Sigmoid colon (tissue), 7 donors: ENCODE measurements around the gene DYNC2I2. TPM values are rescaled to one million over a fixed set of nuclear protein-coding genes. Genes with fewer than 3 reads are reported as not detected.

Experiments used
- DNase-seq: peaks from one replicate; pipeline ENCODE4 v3.0.0-alpha.2; 2019
- H3K27ac ChIP-seq, 4 donors: fragments of 200-600 bp; sonication (generic); one replicate each; pipeline ENCODE4 v1.5.1; 2016 to 2019; ENCODE audit warnings: mild to moderate bottlenecking in 1 of 4
- H3K27me3 ChIP-seq, 3 donors: fragments of 200-600 bp; sonication (generic); one replicate each; pipeline ENCODE4 v1.5.1; 2019; ENCODE audit warnings: mild to moderate bottlenecking in 1 of 3
- H3K36me3 ChIP-seq, 4 donors: fragments of 200-600 bp; sonication (generic); one replicate each; pipeline ENCODE4 v1.5.1; 2016 to 2019
- H3K4me1 ChIP-seq, 4 donors: fragments of 200-600 bp; sonication (generic); one replicate each; pipeline ENCODE4 v1.5.1; 2017 to 2019
- H3K4me3 ChIP-seq, 4 donors: fragments of 200-600 bp; sonication (generic); one replicate each; pipeline ENCODE4 v1.5.1; 2017 to 2019; ENCODE audit warnings: mild to moderate bottlenecking in 2 of 4, moderate library complexity in 1 of 4
- H3K9me3 ChIP-seq, 4 donors: fragments of 200-600 bp in 3 of 4; sonication (generic) in 3 of 4; one replicate each; pipeline versions ENCODE4 v1.5.1 to v1.6.1; 2013 to 2019
- CTCF ChIP-seq, 4 experiments: fragments of 450-650 bp in 3 of 4; fragments of 200-600 bp in 1 of 4; IDR thresholded peaks; one replicate each; pipeline ENCODE4 v1.5.1; 2016 to 2019; ENCODE audit warnings: antibody characterized with exemption in 4 of 4, mild to moderate bottlenecking in 3 of 4, moderate library complexity in 2 of 4
- EP300 ChIP-seq, 4 donors: sonication (generic); formaldehyde crosslinking; IDR thresholded peaks; one replicate each; pipeline ENCODE4 v1.6.1; 2017; ENCODE audit warnings: antibody characterized with exemption in 4 of 4
- POLR2A ChIP-seq, 2 donors: fragments of 450-650 bp; IDR thresholded peaks; one replicate each; pipeline ENCODE4 v1.6.1; 2016; ENCODE audit warnings: antibody characterized with exemption in 2 of 2, mild to moderate bottlenecking in 2 of 2, moderate library complexity in 2 of 2
- POLR2AphosphoS5 ChIP-seq, 4 donors: sonication (generic); formaldehyde crosslinking; IDR thresholded peaks; one replicate each; pipeline ENCODE4 v1.6.1; 2017; ENCODE audit warnings: antibody characterized with exemption in 4 of 4
- WGBS, 2 donors: extraction: QIAGEN DNeasy Blood & Tissue Kit; methylation state at CpG; one replicate each; pipeline ENCODE4 v1.1.7; 2013; 5-methylcytosine and 5-hydroxymethylcytosine counted together
- intact Hi-C: fragments of 100-400 bp; cut with DNase I; formaldehyde crosslinking; loops from one replicate; pipeline ENCODE4 v1.15.1; 2023
- polyA plus RNA-seq, 3 donors: library from polyadenylated mRNA; stranded (reverse); fragments of 200-250 nt; gene quantifications; one replicate each; pipeline ENCODE4 v1.2.3, GENCODE V29; 2013
- total RNA-seq, 4 donors: library from RNA; depleted of rRNA; stranded (reverse); fragments of >200 nt; gene quantifications; one replicate each; pipeline ENCODE4 v1.1.0, GENCODE V29; 2016
- donor health status: healthy with polysubstance abuse.
- donor health status: Bipolar disorder and iron deficiency.
- donor health status: healthy.

DYNC2I2 gene
- total and polyA plus RNA-seq, 7 donors, result 21.6 to 87.4 (median 33.0) TPM

DNA sequence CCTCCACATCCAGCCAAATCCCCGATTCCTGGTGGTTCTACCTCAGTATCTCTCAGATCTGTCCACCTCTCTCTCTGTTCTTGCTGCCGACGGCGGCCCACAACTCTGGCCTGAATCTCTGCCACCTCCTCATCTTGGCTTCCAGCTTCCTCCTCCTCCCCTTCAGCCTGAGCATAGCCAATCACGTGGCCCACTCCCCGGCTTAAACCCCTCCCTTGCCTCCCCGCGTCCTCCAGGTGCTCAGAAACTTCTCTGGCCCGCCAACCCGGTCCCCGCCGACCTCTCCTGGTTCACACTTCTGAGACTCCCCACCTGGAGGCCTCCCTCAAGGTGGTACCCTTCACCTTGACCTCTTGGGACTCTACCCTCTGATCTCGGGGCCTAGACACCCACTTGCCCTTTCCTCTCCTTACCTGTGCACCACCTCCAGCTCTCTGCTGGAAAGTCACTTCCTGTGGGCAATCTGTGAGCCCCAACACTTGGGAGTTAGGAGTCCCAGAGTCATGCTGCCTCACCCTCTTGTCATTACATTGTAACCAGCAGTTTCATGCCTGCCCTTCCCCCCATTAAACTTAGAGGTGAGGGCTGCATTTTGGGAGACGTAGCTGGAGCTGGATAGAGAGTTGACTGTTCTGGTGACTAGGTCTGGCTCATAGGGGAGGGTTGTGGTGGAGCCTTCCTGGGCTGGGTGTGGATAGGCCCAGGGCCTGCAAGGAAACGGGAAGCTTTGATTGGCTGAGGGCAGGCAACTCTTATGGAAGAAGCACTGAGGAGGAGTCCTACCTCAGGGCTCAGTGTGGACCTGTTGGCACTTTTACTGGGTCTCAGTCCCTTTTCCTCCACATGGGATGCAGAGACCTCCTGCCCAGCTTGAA lies 27.9 kb upstream of the DYNC2I2 start:
- peak; percentile 87 for DNase-seq
- peak overlapping the region; percentile 50 to 72 (median 64) for H3K27ac ChIP-seq
- peak overlapping the region; percentile 29 to 55 (median 50) for H3K4me3 ChIP-seq
- no peaks in the 10 kb centered on the region for H3K36me3 ChIP-seq
- H3K9me3 ChIP-seq, result no peaks in the 10 kb centered on the region
- intact Hi-C loops, result loop anchor here (5.0 kb wide), 1 partner anchor 132 kb away; the partner anchor contains the start of gene SPTAN1
- WGBS, 2 donors, result 2 to 5% methylated on average over 15 of the region's 15 CpGs
- H3K27me3 ChIP-seq, result no peaks in the 10 kb centered on the region
- TF ChIP-seq CTCF (IDR thresholded peaks at IDR 0.05), result no peak
- TF ChIP-seq EP300 (IDR thresholded peaks at IDR 0.05), result no peak
- TF ChIP-seq POLR2AphosphoS5 (IDR thresholded peaks at IDR 0.05), result peak in 3 of 4 donors; percentile 21 to 50 (median 42)
- peak in 1 of 2 donors; percentile 60 for TF ChIP-seq POLR2A (IDR thresholded peaks at IDR 0.05)
- peaks cover 0 to 29% (median 22%) of the 10 kb centered on the region in 4 donors for H3K4me1 ChIP-seq

GRCh38 chr9:128684065-128684324 lies 27.3 kb upstream of the DYNC2I2 start:
- Histone ChIP-seq H3K4me3 (peak overlapping the region; percentile 29 to 55 (median 50)), H3K36me3 (no peaks in the 10 kb centered on the region), H3K27ac (peak overlapping the region; percentile 50 to 72 (median 64)), H3K9me3 (no peaks in the 10 kb centered on the region), H3K4me1 (peaks cover 0 to 29% (median 22%) of the 10 kb centered on the region in 4 donors), H3K27me3 (no peaks in the 10 kb centered on the region)
- intact Hi-C loops, result no loop called here
- WGBS, 2 donors, result 0% methylated on average over 3 of the region's 3 CpGs
- no peak for DNase-seq
- TF ChIP-seq POLR2AphosphoS5 (IDR thresholded peaks at IDR 0.05), result no peak
- TF ChIP-seq POLR2A (IDR thresholded peaks at IDR 0.05), result no peak

DNA sequence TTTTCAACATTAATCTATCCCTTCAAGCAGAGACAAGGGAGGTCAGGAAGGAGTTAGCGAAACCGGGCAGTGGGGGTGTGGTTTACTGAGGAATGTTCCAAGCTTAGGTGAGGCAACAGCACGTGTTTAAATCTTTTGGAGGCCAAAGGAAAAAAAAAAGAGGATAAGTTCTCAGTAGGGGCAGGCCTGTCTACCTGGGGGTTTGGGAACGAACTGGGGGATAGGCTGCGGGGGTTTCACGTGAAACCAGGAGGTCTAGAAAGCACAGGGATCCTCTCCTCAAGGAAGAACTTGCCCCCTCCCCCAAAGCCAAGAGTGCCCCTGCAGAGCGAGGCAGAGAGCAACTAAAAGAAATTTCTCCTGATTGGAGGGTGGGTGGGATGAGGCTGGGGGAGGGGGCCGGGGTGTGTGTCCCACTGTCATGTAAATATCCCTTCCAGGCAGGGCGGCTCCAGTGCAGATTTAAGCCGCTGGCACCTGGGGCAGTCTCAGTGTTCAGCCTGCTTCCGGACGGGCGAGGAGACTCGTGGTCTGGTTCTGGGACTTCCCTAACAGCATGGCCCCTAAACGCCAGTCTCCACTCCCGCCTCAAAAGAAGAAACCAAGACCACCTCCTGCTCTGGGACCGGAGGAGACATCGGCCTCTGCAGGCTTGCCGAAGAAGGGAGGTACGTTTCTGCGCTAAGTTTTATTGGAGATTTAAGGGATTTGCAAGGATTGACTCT lies 26.9 kb upstream of the DYNC2I2 start:
- no peak for TF ChIP-seq POLR2A (IDR thresholded peaks at IDR 0.05)
- TF ChIP-seq POLR2AphosphoS5 (IDR thresholded peaks at IDR 0.05), result no peak
- no peak for TF ChIP-seq CTCF (IDR thresholded peaks at IDR 0.05)
- TF ChIP-seq EP300 (IDR thresholded peaks at IDR 0.05), result no peak
- 2 to 3% methylated on average over 21 of the region's 21 CpGs for WGBS, 2 donors
- H3K4me1 ChIP-seq, result peaks cover 0 to 27% (median 21%) of the 10 kb centered on the region in 4 donors
- no peak for DNase-seq
- no peaks in the 10 kb centered on the region for H3K27me3 ChIP-seq
- no peaks in the 10 kb centered on the region for H3K9me3 ChIP-seq
- intact Hi-C loops, result no loop called here
- H3K27ac ChIP-seq, result peak overlapping the region; percentile 50 to 72 (median 64)
- no peaks in the 10 kb centered on the region for H3K36me3 ChIP-seq
- peak overlapping the region; percentile 29 to 55 (median 50) for H3K4me3 ChIP-seq

GRCh38 chr9:128677794-128678193 lies 21.1 kb upstream of the DYNC2I2 start:
- no peak overlapping the region for H3K27ac ChIP-seq
- no peaks in the 10 kb centered on the region for H3K9me3 ChIP-seq
- H3K4me1 ChIP-seq, result no peaks in the 10 kb centered on the region
- H3K36me3 ChIP-seq, result no peaks in the 10 kb centered on the region
- intact Hi-C loops, result no loop called here
- WGBS, 2 donors, result 82 to 88% methylated on average over 10 of the region's 10 CpGs
- H3K27me3 ChIP-seq, result no peaks in the 10 kb centered on the region
- no peak overlapping the region for H3K4me3 ChIP-seq
- no peak for TF ChIP-seq POLR2A (IDR thresholded peaks at IDR 0.05)
- TF ChIP-seq EP300 (IDR thresholded peaks at IDR 0.05), result no peak
- no peak for TF ChIP-seq POLR2AphosphoS5 (IDR thresholded peaks at IDR 0.05)
- no peak for TF ChIP-seq CTCF (IDR thresholded peaks at IDR 0.05)
- DNase-seq, result no peak

GRCh38 chr9:128675382-128675781 lies 18.7 kb upstream of the DYNC2I2 start:
- Histone ChIP-seq H3K4me1 (no peaks in the 10 kb centered on the region), H3K4me3 (no peak overlapping the region), H3K27me3 (no peaks in the 10 kb centered on the region), H3K9me3 (no peaks in the 10 kb centered on the region), H3K27ac (no peak overlapping the region), H3K36me3 (no peaks in the 10 kb centered on the region)
- 95 to 99% methylated on average over 4 of the region's 4 CpGs for WGBS, 2 donors
- intact Hi-C loops, result no loop called here
- TF ChIP-seq POLR2AphosphoS5 (IDR thresholded peaks at IDR 0.05) (no peak), CTCF (IDR thresholded peaks at IDR 0.05) (no peak), EP300 (IDR thresholded peaks at IDR 0.05) (no peak)
- DNase-seq, result no peak
